ENCODE data around the gene NPTXR. TPM values are rescaled to one million over a fixed set of nuclear protein-coding genes. Genes with fewer than 3 reads are reported as not detected.

NPTXR gene
- total RNA-seq, 1 experiment from 2014 or later: 10.4 TPM

DNA sequence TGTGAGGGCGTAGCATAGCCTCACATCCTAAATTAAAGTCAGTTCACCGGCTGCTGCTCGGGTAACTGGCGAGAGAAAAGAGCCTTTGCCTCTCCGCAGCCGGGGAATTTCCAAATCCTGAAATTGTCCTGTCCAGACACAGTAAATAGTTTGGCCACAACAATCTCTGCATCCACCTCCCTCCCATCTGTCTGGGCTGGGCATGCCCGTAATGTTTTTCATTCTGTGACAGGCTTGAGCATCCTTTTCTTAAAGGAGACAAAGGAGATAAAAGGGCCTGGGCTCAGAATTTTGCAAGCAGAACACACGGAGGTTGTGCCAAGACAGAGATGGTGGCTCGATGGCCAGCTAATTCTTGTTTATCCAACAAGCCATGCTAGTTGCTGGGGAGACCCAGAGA, 47.4 kb upstream of the NPTXR start (continued):
- TF ChIP-seq, protein P1, sequence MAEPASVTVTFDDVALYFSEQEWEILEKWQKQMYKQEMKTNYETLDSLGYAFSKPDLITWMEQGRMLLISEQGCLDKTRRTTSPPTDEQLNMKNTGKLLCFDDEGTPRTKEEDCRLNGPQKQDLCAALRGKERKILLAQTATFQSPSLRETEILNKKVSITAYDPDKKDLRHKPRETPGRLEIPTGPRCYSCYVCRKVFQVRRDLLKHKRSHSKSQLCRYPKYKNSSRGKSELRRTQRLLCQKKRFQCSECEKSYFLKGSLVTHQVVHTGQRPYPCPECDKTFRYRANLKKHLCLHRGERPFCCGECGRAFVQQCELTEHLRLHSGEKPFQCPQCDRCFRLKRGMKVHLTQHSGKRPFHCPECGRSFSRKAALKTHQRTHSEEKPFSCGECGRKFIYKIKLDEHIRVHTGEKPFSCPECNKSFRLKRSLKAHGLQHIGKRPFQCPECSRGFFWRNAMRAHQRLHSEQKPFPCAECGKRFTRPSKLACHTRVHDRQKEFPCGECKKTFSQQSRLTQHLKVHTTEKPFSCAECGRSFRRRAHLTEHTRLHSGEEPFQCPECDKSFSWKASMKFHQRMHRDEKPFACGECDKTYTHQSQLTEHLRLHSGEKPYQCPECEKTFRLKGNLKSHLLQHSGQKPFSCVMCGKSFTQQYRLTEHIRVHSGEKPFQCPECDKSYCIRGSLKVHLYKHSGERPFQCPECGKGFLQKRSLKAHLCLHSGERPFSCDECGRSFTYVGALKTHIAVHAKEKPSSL (CRISPR knock-in tag; conservative IDR thresholded peaks at IDR 0.05): no peak
- no peak for TF ChIP-seq ZNF416 (CRISPR knock-in tag; IDR thresholded peaks at IDR 0.05)

DNA sequence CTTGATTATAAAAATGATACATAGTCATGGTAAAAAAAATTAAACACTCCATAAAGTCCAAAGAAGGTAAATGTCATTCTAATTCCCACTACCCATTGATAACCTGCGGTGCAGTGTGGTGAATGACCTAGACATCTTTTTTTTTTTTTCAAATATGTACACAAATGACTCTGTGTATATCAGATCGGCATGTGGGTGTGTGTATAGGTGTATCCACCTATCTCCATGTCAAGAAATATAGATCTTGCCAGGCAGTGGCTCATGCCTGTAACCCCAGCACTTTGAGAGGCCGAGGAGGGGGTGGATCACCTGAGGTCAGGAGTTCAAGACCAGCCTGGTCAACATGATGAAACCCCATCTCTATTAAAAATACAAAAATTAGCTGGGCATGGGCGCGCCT, 46.5 kb upstream of the NPTXR start:
- peaks cover 17% of the 10 kb centered on the region for H3K9me3 Mint-ChIP-seq
- peaks cover 4% of the 10 kb centered on the region for H3K27me3 Mint-ChIP-seq (ENCODE audit: low read depth)
- ChIA-PET CTCF (no interaction called here), POLR2A (no interaction called here)
- no peak for DNase-seq (ENCODE audit: low spot score)
- no peaks in the 10 kb centered on the region for H3K4me1 Mint-ChIP-seq
- no peak for ATAC-seq
- H3K27ac Mint-ChIP-seq: no peak overlapping the region
- TF ChIP-seq JAZF1 (CRISPR knock-in tag; IDR thresholded peaks at IDR 0.05): no peak
- TF ChIP-seq ETV6 (CRISPR knock-in tag; IDR thresholded peaks at IDR 0.05): no peak
- TF ChIP-seq ZNF121 (CRISPR knock-in tag; IDR thresholded peaks at IDR 0.05): no peak
- no peak for TF ChIP-seq NR1H2 (CRISPR knock-in tag; IDR thresholded peaks at IDR 0.05)
- TF ChIP-seq, protein P2, sequence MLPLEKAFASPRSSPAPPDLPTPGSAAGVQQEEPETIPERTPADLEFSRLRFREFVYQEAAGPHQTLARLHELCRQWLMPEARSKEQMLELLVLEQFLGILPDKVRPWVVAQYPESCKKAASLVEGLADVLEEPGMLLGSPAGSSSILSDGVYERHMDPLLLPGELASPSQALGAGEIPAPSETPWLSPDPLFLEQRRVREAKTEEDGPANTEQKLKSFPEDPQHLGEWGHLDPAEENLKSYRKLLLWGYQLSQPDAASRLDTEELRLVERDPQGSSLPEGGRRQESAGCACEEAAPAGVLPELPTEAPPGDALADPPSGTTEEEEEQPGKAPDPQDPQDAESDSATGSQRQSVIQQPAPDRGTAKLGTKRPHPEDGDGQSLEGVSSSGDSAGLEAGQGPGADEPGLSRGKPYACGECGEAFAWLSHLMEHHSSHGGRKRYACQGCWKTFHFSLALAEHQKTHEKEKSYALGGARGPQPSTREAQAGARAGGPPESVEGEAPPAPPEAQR (CRISPR knock-in tag; IDR thresholded peaks at IDR 0.05): no peak
- TF ChIP-seq, protein P3, sequence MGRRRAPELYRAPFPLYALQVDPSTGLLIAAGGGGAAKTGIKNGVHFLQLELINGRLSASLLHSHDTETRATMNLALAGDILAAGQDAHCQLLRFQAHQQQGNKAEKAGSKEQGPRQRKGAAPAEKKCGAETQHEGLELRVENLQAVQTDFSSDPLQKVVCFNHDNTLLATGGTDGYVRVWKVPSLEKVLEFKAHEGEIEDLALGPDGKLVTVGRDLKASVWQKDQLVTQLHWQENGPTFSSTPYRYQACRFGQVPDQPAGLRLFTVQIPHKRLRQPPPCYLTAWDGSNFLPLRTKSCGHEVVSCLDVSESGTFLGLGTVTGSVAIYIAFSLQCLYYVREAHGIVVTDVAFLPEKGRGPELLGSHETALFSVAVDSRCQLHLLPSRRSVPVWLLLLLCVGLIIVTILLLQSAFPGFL (CRISPR knock-in tag; IDR thresholded peaks at IDR 0.05; ENCODE audit: borderline replicate concordance): no peak
- H3K36me3 Mint-ChIP-seq: no peaks in the 10 kb centered on the region
- no peak overlapping the region for H3K4me3 Mint-ChIP-seq

DNA sequence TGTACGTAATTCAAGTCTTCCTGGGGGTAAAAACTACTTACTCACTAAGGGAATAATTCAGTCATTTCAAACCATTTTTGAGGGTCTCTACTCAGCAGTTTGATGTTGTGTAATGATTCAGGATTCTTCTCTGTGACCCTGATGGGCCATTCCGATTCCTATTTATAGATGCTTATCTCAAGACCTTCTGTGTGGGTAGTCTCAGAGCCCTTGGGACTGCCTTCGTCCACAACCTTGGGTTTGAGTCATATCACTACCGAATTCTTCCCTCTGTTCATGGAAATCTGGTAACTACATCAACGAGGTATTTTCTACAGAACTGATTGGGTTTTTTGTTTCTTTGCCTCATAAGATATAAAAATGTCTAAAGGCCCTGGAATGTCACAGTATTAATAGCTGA, 42.5 kb upstream of the NPTXR start:
- Mint-ChIP-seq H3K27ac (no peak overlapping the region), H3K4me1 (no peaks in the 10 kb centered on the region; the same call in 1 of the 2 replicates), H3K36me3 (no peaks in the 10 kb centered on the region), H3K27me3 (ENCODE audit: low read depth) (0 out of 2 replicates have a peak, but pooled peaks cover 3% of the 10 kb centered on the region), H3K9me3 (peaks cover 17% of the 10 kb centered on the region), H3K4me3 (no peak overlapping the region)
- no peak for DNase-seq (ENCODE audit: low spot score)
- TF ChIP-seq RORB (CRISPR knock-in tag; IDR thresholded peaks at IDR 0.05): no peak
- TF ChIP-seq, protein P4, sequence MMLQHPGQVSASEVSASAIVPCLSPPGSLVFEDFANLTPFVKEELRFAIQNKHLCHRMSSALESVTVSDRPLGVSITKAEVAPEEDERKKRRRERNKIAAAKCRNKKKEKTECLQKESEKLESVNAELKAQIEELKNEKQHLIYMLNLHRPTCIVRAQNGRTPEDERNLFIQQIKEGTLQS (CRISPR knock-in tag; conservative IDR thresholded peaks at IDR 0.05): no peak
- TF ChIP-seq NFATC4 (CRISPR knock-in tag; IDR thresholded peaks at IDR 0.05): no peak
- TF ChIP-seq, protein P1 (CRISPR knock-in tag; conservative IDR thresholded peaks at IDR 0.05): no peak
- TF ChIP-seq, protein P5, sequence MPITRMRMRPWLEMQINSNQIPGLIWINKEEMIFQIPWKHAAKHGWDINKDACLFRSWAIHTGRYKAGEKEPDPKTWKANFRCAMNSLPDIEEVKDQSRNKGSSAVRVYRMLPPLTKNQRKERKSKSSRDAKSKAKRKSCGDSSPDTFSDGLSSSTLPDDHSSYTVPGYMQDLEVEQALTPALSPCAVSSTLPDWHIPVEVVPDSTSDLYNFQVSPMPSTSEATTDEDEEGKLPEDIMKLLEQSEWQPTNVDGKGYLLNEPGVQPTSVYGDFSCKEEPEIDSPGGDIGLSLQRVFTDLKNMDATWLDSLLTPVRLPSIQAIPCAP (CRISPR knock-in tag; IDR thresholded peaks at IDR 0.05): no peak
- no peak for TF ChIP-seq SP1 (CRISPR knock-in tag; conservative IDR thresholded peaks at IDR 0.05)
- TF ChIP-seq NR2C2 (CRISPR knock-in tag; IDR thresholded peaks at IDR 0.05): no peak
- no peak for TF ChIP-seq CBFB (CRISPR knock-in tag; IDR thresholded peaks at IDR 0.05; ENCODE audit: low read depth)
- TF ChIP-seq FOXK1 (CRISPR knock-in tag; IDR thresholded peaks at IDR 0.05): no peak
- TF ChIP-seq ZNF396 (CRISPR knock-in tag; IDR thresholded peaks at IDR 0.05; ENCODE audit: borderline replicate concordance): no peak
- TF ChIP-seq CREM (CRISPR knock-in tag; IDR thresholded peaks at IDR 0.05): no peak
- no peak for TF ChIP-seq ZNF219 (CRISPR knock-in tag; IDR thresholded peaks at IDR 0.05; ENCODE audit: borderline replicate concordance)
- no peak for TF ChIP-seq OVOL2 (CRISPR knock-in tag; IDR thresholded peaks at IDR 0.05; ENCODE audit: borderline replicate concordance)
- TF ChIP-seq IRF2 (CRISPR knock-in tag; IDR thresholded peaks at IDR 0.05; ENCODE audit: borderline replicate concordance, low read depth): no peak
- TF ChIP-seq GABPB1 (CRISPR knock-in tag; IDR thresholded peaks at IDR 0.05): no peak
- no peak for TF ChIP-seq ATF1 (CRISPR knock-in tag; IDR thresholded peaks at IDR 0.05)
- TF ChIP-seq, protein P3 (CRISPR knock-in tag; IDR thresholded peaks at IDR 0.05; ENCODE audit: borderline replicate concordance): no peak
- no peak for TF ChIP-seq ELF4 (CRISPR knock-in tag; IDR thresholded peaks at IDR 0.05; ENCODE audit: low read depth)
- no peak for TF ChIP-seq NFYB (CRISPR knock-in tag; conservative IDR thresholded peaks at IDR 0.05; ENCODE audit: low read depth)
- CTCF ChIA-PET: no interaction called here
- POLR2A ChIA-PET: no interaction called here
- no peak for ATAC-seq

Measured in WTC11 (cell line).